HG03439 (cell line): ENCODE results near the gene ATG9B.

Experiments
- ATAC-seq: cut with Tn5 transposase; IDR thresholded peaks from one replicate; pipeline ENCODE4 v1.9.1; 2021; ENCODE audit warnings: mild to moderate bottlenecking, moderate library complexity; ENCODE audit not compliant: unreplicated experiment

ATG9B gene, protein sequence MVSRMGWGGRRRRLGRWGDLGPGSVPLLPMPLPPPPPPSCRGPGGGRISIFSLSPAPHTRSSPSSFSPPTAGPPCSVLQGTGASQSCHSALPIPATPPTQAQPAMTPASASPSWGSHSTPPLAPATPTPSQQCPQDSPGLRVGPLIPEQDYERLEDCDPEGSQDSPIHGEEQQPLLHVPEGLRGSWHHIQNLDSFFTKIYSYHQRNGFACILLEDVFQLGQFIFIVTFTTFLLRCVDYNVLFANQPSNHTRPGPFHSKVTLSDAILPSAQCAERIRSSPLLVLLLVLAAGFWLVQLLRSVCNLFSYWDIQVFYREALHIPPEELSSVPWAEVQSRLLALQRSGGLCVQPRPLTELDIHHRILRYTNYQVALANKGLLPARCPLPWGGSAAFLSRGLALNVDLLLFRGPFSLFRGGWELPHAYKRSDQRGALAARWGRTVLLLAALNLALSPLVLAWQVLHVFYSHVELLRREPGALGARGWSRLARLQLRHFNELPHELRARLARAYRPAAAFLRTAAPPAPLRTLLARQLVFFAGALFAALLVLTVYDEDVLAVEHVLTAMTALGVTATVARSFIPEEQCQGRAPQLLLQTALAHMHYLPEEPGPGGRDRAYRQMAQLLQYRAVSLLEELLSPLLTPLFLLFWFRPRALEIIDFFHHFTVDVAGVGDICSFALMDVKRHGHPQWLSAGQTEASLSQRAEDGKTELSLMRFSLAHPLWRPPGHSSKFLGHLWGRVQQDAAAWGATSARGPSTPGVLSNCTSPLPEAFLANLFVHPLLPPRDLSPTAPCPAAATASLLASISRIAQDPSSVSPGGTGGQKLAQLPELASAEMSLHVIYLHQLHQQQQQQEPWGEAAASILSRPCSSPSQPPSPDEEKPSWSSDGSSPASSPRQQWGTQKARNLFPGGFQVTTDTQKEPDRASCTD

DNA sequence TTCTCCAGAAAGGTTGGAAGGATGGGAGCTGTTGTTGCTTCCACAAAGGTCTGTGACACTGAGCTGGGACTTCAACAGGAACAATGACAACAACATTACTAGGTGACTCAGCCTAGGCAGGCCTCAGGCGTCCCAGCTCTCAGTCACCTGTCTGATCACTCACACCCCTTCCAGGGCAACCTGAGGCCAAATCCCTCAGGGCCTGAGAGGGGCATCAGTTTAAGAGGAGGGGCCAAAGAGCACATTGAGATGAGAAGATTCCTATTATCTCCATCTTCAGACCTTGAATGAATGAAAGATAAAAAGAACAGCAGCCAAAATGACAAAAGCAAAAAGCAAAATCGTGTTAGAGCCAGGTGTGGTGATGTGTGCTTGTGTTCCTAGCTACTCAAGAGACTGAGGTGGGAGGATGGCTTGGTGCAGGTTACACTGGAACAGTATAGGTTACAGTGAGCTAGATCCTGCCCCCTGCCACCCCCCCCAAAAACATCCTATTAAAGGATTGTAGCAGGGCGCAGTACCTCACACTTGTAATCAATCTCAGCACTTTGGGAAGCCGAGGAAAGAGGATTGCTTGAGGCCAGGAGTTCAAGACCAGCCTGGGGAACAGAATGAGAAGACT, at the start of gene ATG9B:
Gene ATG9B (minus strand): TSS at position 60 of the 622 bp plus-strand sequence. CDS start 71 bp downstream, outside the sequence.
- ATAC-seq: no peak

DNA sequence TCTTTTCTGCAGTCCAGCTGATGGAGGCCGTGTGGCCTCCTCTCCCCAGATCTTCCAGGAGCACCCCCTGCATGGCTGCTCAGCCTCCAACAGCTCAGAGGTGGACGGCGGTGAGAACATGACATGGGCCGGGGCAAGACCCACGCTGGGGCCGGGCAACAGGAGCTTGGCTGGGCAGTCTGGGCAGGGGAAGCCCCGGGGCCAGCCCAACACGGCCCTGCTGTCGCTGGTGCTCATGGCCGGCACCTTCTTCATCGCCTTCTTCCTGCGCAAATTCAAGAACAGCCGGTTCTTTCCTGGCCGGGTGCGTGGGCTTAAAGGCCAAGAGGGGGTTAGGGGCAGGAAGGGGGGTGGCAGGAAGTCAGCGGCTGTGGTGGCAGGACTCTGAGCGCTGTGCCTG, 49.7 kb upstream of the ATG9B start:
- no peak for ATAC-seq

DNA sequence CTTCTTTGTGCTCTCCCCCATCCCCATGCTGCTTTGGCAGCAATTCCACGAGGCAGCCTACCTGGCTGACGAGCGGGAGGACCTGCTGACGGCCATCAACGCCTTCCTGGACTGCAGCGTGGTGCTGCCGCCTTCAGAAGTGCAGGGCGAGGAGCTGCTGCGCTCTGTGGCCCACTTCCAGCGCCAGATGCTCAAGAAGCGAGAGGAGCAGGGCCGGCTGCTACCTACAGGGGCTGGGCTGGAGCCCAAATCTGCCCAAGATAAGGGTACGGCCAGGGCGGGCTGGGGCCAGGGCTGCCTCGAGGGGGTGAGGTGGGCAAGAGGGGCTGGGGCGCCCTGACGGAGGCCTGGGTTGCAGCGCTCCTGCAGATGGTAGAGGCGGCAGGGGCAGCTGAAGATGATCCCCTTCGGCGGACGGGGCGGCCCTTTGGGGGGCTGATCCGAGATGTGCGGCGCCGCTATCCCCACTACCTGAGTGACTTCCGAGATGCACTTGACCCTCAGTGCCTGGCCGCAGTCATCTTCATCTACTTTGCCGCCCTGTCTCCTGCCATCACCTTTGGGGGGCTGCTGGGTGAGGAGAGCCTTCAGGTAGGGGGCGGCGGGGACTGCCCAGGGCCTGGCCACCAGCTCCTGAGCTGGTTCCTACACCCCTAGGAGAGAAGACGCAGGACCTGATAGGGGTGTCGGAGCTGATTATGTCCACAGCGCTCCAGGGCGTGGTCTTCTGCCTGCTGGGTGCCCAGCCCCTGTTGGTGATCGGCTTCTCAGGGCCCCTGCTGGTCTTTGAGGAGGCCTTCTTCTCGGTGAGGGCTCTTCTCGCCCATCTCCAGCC, 47.0 kb upstream of the ATG9B start:
- ATAC-seq: no peak

DNA sequence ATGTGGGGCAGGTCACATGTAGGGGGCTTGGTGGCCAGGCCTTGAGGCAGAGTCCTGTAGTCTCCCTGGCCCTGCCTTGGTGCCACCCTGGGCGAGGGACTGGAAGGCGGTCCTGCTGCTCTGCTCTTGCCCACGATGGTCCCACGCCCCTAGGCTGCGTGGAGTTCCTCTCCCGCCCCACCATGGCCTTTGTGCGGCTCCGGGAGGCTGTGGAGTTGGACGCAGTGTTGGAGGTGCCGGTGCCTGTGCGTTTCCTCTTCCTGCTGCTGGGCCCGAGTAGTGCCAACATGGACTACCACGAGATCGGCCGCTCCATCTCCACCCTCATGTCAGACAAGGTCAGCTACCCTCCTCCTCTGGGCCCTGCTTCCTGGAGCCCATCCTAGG, 46.3 kb upstream of the ATG9B start:
- ATAC-seq: no peak

DNA sequence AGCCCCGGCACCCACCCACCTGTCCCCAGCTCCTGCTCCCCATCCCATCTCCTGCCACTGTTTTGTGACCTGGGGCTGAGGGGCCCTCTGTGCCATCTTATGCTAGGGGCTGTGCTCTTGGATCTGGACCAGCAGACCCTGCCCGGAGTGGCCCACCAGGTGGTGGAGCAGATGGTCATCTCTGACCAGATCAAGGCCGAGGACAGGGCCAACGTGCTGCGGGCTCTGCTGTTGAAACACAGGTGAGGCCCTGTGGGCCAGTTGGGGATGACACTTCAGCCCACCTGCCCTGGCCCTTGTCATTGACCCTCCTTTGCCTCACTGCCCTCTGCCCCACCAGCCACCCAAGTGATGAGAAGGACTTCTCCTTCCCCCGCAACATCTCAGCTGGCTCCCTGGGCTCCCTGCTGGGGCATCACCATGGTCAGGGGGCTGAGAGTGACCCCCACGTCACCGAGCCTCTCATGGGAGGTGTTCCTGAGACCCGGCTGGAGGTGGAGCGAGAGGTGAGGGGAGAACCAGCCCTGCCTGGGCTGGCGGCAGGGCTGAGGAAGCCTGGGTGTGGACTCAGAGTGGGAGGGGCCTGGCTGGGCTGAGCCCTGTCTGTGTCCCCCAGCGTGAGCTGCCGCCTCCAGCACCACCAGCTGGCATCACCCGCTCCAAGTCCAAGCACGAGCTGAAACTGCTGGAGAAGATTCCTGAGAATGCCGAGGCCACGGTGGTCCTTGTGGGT, 45.7 kb upstream of the ATG9B start:
- ATAC-seq: no peak

DNA sequence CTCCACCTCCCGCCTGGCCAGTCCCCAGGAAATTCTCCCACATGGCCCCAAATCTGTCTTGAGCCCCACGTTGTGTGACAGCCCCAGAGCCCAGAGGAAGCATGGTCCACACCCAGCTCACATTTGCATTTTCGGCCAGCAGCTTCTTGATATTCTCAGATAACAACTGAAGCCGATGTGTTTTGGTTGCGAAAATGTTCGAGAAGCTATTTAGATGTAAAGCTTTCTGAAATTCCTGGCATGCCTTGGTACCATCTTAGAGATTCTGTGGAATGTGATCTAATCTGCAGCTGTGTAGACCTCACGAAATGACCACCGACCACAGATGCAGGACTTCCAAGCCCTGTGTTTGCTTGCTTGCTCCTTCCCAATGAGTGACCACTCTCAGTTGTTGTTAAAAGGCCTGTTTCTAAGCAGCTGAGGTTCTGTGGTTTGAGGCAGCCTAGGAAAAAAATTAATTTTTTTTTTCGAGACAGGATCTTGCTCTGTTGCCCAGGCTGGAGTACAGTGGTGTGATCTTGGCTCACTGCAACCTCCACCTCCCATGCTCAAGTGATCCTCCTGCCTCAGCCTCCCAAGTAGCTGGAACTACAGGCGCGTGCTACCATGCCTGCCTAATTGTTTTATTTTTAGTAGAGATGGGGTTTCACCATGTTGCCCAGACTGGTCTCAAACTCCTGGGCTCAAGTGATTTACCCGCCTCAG, 43.9 kb upstream of the ATG9B start:
- no peak for ATAC-seq

DNA sequence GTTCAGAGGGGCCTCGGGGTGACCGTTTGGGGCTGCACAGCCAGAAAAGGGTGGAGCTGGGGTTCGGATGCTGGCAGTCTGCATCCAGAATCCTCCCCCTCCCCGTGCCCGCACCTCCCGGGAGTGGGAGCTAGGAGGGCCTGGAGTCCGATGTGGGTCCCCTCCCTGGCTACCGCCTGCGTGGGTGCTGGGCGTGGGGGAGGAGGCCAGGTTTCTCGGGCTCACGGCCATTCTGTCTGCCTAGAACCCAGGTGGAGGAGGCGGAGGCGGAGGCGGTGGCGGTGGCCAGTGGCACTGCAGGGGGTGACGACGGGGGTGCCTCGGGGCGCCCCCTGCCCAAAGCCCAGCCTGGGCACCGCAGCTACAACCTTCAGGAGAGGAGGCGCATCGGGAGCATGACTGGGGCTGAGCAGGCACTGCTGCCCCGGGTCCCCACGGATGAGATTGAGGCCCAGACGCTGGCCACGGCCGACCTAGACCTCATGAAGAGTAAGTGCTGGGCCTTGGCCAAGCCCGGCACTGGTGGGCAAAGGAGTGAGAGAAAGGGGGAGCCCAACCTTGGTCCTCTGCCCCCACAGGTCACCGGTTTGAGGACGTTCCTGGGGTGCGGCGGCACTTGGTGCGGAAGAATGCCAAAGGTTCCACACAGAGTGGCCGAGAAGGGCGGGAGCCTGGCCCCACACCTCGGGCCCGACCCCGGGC, 42.1 kb upstream of the ATG9B start:
- no peak for ATAC-seq

DNA sequence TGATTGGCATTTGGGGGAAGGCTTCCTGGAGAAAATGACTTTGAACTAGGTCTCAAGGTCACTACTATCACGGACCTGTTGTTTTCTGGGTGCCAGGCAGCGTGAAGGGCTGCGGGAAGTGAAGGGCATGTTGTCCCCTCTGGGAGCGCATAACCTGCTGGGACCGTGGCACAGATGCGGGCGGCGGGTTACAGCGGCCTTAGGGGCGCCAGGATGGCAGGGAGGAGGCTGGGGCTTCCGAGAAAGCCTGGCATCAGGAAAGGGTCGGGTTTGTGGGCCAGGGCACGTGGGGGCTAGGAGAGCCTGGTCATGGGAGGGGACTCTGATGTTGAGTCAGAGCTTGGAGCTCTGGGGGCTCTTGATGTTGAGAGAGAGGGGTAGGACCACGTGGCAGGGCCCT, 41.2 kb upstream of the ATG9B start:
- no peak for ATAC-seq

DNA sequence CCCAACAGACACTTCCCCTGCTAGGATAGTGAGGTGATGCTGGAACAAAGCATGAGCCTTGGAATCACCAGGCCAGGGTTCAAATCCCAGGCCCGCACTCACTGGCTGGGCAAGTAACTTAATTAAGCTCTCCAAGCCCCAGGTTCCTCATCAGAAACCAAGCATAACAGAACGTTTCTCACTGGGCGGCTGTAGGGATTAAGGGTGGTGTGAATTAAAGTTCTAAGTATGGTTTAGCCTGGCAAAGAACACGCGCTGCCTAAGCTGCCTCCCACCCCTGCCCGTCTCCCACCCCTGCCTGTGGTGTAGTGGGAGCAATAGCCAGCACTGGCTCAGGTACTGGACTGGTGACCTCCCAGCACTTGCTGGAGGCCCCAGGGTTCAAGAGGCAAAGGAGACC, 40.7 kb upstream of the ATG9B start:
- no peak for ATAC-seq

DNA sequence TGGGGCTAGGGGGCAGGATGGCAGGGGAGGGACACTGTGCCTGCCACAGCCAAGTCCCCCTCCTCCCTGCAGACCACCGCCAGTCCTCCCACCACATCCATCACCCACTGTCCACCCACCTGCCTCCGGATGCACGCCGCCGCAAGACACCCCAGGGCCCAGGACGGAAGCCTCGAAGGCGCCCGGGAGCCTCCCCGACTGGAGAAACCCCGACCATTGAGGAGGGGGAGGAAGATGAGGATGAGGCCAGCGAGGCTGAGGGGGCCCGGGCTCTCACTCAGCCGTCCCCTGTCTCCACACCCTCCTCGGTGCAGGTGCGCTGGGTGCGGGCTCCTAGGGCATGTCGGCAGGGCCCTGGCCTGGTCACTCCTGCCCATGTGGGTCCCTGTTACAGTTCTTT, 40.2 kb upstream of the ATG9B start:
- no peak for ATAC-seq

DNA sequence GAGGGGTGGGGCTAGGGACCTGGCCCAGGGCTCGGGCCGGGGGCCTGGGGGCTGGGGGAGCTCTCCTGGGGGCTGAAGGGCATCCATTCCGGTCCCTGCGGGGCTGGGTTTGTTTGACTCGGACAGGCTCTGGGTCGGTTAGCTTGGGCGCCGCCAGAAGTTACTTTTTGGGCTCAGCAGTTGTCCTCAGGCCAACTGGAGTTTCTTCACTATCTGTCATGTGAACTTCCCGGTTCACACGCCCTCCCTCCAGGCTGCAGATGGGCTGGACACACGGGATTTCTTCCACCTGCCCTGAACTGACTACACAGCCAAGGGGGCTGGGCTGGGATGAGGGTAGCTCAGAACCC, 38.9 kb upstream of the ATG9B start:
- no peak for ATAC-seq

DNA sequence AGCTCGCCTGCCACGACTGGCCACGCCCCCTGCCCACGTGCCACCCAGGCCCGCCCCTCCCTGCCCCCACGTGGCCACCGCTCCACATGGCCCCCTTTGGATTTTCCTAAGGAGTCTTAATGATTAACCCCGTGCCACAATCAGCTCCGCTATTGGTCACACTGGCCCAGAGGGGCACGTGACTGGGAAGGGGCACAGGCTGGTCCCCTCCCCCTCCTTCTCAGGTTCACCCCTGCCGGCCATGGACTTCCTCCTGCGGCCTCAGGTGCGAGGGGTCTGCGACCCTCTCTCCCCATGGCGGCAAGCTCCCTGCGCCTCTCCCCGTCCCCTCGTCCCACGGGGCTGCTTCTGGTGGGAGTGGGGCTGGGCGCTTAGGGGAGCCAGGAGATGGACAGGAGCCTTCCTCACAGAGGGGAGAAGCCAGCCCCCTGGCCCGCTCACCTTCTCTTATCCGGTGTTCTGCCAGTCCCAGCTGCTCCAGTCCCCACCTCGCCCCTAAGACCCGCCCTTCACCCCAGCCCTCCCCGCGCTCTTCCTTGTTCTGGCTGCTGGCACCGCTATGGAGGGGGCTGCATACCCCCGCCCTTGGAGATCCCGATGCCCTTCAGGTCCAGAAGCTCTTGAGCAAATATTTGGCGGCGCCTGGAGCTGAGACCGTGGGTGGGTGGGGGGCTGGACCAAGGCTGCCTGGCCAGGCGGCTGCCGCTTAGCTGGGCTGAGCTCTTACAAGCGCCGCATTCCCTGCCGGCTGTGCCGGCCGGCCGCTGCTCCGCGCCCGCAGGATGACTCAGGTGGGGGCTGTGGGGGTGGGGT, 38.3 kb upstream of the ATG9B start:
- ATAC-seq: no peak

DNA sequence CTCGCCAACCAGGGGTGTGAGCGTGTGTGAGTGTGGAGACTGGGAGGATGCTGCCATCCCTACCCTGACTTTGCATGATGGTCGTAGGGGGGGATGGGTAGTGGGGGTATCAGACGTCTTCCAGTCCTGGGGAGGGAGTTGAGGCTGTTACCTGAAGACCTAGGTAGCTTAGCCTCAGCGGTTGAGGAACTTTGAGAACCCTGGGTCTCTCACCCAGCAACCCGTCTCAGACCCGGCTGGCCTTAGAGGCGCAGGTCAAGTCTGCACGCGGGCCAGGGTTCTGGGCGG, 37.8 kb upstream of the ATG9B start:
- ATAC-seq: no peak

DNA sequence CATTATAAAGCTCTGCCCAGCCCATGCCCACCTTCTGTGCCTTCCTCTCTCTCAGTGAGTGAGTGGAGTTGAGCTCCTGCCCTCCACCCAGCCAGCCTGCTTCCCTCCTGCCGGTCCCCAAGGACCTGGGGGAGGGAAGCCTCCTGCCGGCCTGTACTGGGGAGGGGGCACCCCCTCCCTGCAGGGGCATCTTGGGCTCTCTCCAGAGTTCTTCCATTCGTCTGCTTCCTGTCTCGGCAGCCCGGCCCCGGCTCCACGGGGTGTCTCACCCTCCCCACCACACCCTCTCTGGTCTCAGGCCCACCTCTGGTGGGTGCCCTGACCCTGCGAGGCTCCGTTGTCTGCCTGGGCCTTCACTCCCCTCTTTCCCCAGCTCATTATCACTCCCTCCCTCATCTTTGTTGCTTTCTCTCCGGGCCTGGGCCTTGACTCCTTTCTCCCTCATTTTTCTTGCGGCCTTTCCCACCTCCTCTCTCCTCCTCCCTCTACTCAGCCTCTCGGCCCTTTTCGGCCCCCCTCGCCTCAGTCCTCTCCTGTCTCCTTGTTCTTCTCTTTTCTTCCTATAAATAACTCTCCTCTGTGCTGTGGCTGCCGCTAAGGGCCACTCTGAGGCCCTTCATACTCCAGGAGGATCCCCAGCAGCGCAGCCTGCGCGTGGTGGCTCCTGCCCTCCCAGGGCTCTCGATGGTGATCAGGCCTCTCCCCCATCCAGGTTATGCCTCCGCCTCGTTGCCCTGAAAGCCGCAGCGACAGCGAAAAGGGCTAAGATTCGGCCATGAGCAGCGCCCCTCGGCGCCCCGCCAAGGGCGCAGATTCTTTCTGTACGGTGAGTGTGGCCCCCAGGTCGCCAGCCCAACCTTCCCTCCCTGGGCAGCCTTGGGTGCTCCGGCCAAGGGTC, 37.2 kb upstream of the ATG9B start:
- no peak for ATAC-seq

DNA sequence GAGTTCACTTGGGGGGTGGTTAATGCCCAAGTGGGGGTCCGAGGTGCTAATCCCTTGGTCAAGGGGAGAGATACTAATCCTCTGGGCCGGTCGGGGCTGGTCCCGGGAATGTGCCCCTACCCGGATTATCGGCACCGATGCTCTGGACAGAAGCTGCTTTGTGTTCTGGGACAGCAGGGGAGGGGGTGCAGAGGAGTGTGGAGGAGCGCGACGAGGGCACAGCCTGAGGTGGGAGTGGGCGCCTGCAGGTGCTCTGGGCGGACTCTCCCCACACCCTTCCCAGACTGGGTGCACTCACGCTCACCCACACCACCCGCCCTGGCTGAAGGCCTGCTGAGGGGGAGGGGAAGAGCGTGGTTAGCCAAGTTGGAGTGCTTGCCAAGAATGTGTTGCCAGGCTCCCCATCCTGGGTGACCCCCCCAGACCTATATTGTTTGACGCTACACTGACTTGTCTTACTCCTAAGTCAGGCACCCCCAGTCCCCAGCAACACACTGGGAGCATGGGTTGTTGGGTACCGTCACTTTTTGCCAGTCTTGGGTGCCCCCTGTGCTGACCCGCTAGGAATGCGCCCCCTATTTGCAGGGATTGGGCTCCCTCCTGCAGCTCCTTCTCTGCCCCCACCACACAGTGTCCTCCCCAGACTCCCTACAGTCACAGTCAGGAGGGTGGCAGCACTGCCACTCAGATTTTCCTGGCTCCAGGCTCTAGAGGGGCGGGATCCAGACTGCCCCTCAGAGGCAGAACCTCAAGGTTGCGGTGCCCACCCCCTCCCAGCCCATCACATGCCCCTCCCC, 36.3 kb upstream of the ATG9B start:
- no peak for ATAC-seq

DNA sequence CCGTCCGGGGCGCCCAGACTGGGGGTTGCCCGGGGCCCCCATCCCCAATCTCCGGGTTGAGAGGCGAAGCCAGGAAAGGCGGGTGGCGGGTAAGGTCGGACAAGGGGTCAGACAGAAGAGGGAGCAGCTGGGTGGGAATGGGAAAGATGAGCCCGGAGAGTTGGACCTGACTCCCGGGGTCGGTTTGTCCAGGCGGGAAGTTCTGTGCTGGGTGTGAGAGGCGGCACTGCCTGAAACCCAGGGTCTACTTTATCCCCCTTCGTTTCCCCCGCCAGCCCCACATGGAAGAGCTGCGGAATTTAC, 35.8 kb upstream of the ATG9B start:
- no peak for ATAC-seq
